ENCODE measurements around the gene C20orf204.
A peak's percentile ranks its signal among the peaks of the same experiment; 100 is the strongest.

C20orf204 gene

GRCh38 chr20:64072498-64073063 lies 36.6 kb downstream of the C20orf204 start:
- no peak for DNase-seq

DNA sequence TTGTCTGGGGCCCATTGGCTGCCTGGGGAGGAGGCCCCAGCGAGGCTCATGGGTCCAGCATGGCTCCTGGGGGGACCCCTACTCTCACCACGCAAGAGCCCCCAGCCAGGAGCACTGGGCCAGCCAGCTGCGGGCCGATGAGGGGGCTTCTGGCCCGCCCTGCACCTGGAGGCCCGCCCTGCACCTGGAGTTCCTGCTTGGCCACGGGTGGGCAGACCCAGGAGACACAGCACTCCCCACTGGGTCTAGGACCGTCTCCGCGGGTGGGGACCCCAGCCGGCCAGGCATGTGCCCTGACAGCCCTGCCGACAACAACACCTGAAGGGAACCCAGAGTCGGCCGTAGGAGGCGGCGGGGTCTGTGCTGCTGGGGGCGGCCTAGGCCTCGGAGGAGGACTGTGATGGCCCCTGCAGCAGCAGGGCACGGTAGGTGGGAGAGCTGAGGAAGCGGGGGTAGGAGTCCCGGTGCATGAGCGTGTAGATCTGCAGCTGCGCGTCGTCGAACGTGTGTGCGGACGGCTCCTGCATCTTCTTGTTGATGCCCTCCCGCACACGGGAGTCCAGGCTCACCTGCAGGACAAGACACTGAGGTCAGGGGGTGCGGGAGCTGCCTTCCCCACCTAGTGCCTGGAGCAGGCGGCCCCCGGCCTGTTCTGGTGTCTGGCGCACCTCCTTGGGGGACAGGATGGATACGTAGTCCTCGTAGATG lies 37.6 kb downstream of the C20orf204 start:
- no peak for DNase-seq

- no peak for DNase-seq
Observed at GRCh38 chr20:64074184-64074789, 38.3 kb downstream of the C20orf204 start.

DNA sequence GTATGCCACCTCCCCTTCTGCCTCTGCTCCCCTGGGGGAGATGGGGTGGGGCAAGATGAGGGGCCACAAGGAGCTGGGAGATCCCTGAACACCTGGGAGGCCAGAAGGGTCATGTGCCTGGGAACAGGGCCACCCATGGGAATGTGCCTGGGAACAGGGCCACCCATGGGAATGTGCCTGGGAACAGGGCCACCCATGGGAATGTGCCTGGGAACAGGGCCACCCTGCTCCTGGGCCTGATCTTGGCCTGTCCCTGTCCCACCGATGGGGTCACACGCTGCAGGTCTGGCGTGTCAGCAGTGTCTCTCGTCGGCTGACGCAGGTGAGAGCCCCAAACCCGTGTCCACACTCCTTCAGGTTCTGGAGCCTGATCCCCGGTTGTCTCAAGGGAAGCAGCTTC lies 39.0 kb downstream of the C20orf204 start:
- no peak for DNase-seq

DNA sequence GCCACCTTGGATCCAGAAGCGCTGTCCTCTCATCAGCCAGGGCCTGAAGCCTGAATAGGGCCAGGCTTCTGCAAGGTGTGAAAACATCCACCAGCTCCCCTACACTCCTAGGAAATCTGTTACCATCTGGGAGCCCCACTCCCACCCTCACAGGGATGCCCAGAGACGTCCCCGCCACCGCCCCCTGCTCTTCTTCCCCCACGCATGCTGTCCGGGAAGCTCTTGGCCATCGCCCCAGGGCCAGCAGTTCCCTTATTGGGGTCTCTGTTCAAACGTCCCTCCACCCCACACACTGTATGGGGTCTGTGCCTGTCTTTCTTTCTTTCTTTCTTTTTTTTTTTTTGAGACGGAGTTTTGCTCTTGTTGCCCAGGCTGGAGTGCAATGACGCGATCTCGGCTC lies 39.6 kb downstream of the C20orf204 start:
- DNase-seq: no peak

DNA sequence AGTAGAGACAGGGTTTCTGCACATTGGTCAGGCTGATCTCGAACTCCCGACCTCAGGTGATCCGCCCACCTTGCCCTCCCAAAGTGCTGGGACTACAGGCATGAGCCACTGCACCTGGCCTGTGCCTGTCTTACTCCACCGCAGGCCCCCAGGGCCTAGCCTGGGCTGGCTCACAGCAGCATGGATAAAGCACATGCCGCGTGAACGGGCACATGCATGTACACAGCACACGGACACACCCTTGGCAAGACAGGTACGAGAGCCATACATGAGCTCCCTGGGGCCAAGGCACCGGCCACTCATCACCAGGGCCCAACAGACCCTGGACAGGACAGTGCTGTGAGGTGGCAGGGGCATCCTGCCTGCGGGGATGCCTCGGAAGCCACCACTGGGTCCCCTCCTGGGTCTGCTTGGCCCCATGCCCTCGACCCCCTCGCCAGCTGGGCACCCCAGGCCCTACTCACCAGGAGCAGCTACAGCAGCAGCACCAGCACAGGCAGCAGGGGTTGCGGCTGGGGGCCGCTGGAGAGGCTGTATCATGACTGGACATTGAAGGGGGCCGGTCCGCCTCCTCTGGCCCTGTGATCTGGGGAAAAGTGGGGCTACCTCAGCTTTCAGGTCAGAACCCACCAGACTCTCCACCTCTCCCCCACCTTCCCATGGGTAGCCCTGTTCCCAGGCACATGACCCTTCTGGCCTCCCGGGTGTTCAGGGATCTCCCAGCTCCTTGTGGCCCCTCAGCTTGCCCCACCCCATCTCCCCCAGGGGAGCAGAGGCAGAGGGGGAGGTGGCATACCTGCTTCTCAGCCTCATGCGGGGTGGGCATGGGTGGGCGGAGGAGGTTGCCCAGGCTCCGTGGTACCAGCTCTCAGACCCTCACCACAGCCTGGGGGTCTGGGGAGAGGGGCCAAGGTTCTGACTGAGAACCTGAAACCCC lies 40.3 kb downstream of the C20orf204 start:
- DNase-seq: no peak

- no peak for DNase-seq
Observed at GRCh38 chr20:64077094-64077493, 41.1 kb downstream of the C20orf204 start.

- DNase-seq: no peak
Observed at GRCh38 chr20:64077541-64077875, 41.5 kb downstream of the C20orf204 start.

- DNase-seq: no peak
Observed at GRCh38 chr20:64077876-64078551, 42.0 kb downstream of the C20orf204 start.

DNA sequence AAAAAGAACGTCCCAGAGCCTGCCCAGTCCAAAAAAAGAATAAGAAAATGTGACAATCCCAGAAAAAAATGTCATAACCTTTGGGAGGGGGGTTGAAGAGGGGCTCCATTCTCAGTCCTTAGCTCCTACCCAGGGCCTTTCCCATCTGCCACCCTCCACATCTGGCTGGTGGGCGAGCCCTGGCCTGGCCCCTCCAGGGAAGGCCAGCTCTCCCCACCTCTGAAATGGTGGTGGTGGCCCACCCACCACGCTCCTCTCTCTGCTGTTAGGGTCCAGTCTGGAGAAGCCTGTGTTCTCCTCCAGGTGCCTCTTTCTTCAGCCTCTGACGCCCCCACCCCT lies 42.9 kb downstream of the C20orf204 start:
- DNase-seq: no peak

GRCh38 chr20:64079273-64080012 lies 43.5 kb downstream of the C20orf204 start, which contains the start of gene RGS19:
RGS19 (minus strand) TSS chr20:64079518; CDS start chr20:64076886, 2,632 bp downstream.
- peak; percentile 73 for DNase-seq

GRCh38 chr20:64080013-64080812 lies 44.2 kb downstream of the C20orf204 start, which contains the start of gene OPRL1:
OPRL1 (plus strand) TSS chr20:64080082; CDS start chr20:64092721, 12,639 bp downstream.
- DNase-seq: no peak

DNA sequence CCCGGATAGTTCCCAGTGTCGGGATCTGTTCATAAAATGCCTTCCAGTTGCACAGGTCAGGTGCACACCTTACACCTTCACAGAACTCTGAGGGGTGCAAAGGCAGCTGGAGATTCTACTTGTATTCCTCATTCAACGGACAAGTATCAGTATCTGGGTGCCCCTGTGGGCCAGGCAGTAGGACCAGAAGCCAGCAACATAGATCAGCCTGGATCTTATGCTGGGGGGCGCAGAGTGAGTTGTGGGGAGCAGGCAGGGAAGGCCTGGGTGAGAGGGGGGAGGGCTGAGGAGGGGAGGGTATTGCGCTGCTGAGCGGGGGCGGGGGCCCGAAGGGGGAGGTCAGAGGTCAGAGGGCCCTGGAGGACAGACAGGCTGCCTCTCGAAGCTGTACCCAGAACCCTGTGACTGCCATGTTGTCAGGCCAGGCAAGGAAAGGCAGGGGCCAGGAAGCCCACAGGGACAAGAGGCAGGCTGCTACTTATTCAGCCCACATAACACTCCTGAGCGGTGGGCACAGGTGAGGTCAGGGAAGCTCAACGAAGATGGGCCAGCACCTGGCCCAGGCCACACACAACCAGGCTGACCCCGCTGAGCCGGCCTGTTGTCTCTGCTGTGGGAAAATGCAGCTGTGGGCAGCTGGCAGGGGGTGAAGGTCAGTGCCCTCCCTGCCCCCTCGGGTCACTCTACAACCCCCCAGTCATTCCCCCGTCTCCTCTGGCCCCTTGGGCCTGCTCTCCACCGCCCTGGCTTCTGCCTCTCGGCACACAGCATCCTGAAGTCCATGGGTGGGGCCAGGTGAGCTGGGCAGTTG lies 45.0 kb downstream of the C20orf204 start:
- DNase-seq: no peak

- DNase-seq: no peak
Observed at GRCh38 chr20:64081624-64081964, 45.6 kb downstream of the C20orf204 start.

DNA sequence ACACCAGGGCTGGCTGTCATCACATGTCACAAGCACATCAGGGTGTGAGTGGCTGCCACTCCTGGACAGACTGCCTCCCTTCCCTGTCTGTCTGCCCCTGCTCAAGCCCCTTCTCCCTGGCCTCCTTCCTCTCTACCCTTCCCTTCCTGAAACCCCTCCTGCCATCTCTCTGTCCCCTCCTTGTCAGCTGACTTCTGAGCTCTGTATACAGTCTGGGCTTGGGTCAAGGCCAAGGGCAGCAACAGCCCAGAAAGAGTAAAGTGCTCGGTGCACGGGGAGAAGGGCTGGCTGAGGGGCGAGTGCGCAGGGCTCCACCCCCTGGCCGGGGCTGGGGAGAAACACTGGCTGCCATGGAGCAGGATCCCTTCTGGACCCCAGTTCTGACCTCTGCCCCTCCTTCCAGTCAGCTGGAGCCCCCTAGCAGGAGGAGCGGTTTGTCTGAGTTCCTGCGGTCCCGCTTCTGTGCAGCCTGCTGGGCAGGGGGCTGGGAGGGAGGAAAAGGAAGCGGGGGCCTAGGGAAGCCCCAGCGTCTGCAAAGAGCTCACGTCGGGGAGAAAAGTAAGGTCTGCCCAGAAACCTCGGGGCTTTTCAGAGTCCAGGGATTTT lies 46.2 kb downstream of the C20orf204 start:
- no peak for DNase-seq

GRCh38 chr20:64082820-64083377 lies 46.9 kb downstream of the C20orf204 start:
- DNase-seq: peak; percentile 30

- peak; percentile 89 for DNase-seq
Observed at GRCh38 chr20:64083378-64083803, 47.4 kb downstream of the C20orf204 start.

DNA sequence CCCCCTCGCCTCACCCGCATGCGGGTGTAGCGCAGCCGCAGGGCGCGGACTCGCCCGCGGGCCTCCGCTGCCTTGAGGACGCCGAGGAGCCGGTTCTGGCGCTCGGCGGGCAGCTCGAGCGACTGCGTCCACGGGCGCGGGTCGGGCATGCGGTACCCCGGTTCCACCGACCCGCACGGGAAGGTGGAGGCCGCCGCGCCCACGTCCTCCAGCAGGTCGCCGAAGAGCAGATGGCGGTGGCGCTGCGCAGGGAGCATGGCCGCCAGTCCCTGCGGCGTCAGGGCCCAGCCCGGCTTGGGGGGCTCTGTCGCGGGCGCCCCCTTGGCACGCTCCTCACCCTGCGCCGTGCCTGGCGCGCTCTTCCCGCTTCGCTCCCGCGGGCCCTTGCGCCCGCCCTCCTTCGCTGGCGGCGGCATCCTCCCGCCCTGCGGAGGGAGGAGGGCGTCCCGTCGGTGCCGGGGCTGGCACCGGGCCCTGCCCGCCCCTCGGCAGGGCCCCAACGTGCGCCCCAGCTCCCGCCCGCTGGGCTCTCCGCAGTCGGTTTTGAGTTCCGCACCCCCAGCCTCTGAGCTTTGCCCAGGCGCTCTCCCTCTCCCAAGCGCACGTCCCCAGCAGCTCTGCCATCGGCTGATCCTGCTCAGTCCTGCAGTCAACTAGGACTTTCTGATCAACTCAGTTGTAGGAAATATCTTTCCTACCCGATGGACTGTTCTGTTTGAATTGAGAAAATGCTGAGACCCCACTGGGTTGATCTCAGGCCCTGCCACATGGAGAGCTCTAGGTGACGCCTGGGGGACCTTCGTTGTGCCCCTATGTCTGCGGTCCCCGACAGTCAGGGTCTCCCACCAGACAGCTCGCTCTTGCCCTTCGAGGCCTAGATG lies 48.1 kb downstream of the C20orf204 start, which contains the start of gene LKAAEAR1:
Gene LKAAEAR1, minus strand, starts transcription at position 595 of the 881 bp plus-strand sequence. Its CDS starts 179 bp downstream, at position 416.
- peak; percentile 51 for DNase-seq

Data from NCI-H146 (cell line).